Embryonic facial prominence (tissue), 1 donor: ENCODE data around the gene POM121L12.

Experiments
- DNase-seq: peaks from one replicate; pipeline ENCODE4 v3.0.0-alpha.2; 2016; ENCODE audit errors: extremely low spot score

Gene POM121L12

GRCh38 chr7:53035499-53036412 is at the start of gene POM121L12:
Gene POM121L12, plus strand, starts transcription at chr7:53035633. Its CDS starts 39 bp downstream, at chr7:53035672.
- no peak for DNase-seq

GRCh38 chr7:52992001-52992400 is 43.4 kb upstream of the POM121L12 start:
- DNase-seq: no peak

- DNase-seq: no peak
Observed at GRCh38 chr7:52992479-52993162, 42.8 kb upstream of the POM121L12 start.

- DNase-seq: no peak
Observed at GRCh38 chr7:52995676-52996075, 39.8 kb upstream of the POM121L12 start.

- DNase-seq: no peak
Observed at GRCh38 chr7:53001221-53001620, 34.2 kb upstream of the POM121L12 start.

GRCh38 chr7:53002389-53002788 is 33.0 kb upstream of the POM121L12 start:
- no peak for DNase-seq

GRCh38 chr7:53003653-53004445 is 31.6 kb upstream of the POM121L12 start:
- DNase-seq: no peak

GRCh38 chr7:53013925-53014324 is 21.5 kb upstream of the POM121L12 start:
- DNase-seq: no peak

- no peak for DNase-seq
Observed at GRCh38 chr7:53015463-53015862, 20.0 kb upstream of the POM121L12 start.

- DNase-seq: no peak
Observed at GRCh38 chr7:53022893-53023292, 12.5 kb upstream of the POM121L12 start.

- DNase-seq: no peak
Observed at GRCh38 chr7:53048638-53049037, 13.2 kb downstream of the POM121L12 start.

- DNase-seq: no peak
Observed at GRCh38 chr7:53050433-53050832, 15.0 kb downstream of the POM121L12 start.

- DNase-seq: no peak
Observed at GRCh38 chr7:53059591-53059990, 24.2 kb downstream of the POM121L12 start.

GRCh38 chr7:53060066-53060465 is 24.6 kb downstream of the POM121L12 start:
- no peak for DNase-seq

GRCh38 chr7:53062796-53063195 is 27.4 kb downstream of the POM121L12 start:
- DNase-seq: no peak

GRCh38 chr7:53068673-53069072 is 33.2 kb downstream of the POM121L12 start:
- DNase-seq: no peak

GRCh38 chr7:53070883-53071282 is 35.5 kb downstream of the POM121L12 start:
- no peak for DNase-seq
